Activated naive CD8-positive, alpha-beta T cell treated with anti-CD3 and anti-CD28 coated beads, Interleukin-2, amount 10 ng/mL, durations not matched to agents 7 days and 5 days (primary cell): ENCODE measurements around the gene SCAPER. TPM values are rescaled to one million over a fixed set of nuclear protein-coding genes. Genes with fewer than 3 reads are reported as not detected.

ENCODE experiments used
- ATAC-seq: fragments of 150-1000 bp; cut with Tn5 transposase; one replicate; pipeline ENCODE4 v1.10.0; 2021; ENCODE audit warnings: low read depth, moderate library complexity
- POLR2A ChIA-PET: fragments of 350-600 bp; sonication (Branson Sonifier 250); formaldehyde crosslinking; loops from one replicate; lab custom pipeline; 2021; ENCODE audit warnings: antibody characterized with exemption; lab: Charles Lee
- DNase-seq: peaks from one replicate; pipeline ENCODE4 v3.0.0; 2021
- H3K27ac Mint-ChIP-seq: one replicate; pipeline ENCODE4 v1.8.0; 2022; ENCODE audit warnings: mild to moderate bottlenecking, mixed read lengths
- H3K27me3 Mint-ChIP-seq: one replicate; pipeline ENCODE4 v1.8.0; 2022; ENCODE audit warnings: mild to moderate bottlenecking, moderate library complexity, mixed read lengths
- H3K36me3 Mint-ChIP-seq: one replicate; pipeline ENCODE4 v1.8.0; 2021; ENCODE audit warnings: mild to moderate bottlenecking, mixed read lengths
- H3K4me1 Mint-ChIP-seq: one replicate; pipeline ENCODE4 v1.8.0; 2021; ENCODE audit warnings: mixed read lengths
- H3K4me3 Mint-ChIP-seq: one replicate; pipeline ENCODE4 v1.8.0; 2022; ENCODE audit warnings: mild to moderate bottlenecking, moderate library complexity, mixed read lengths
- H3K9me3 Mint-ChIP-seq: one replicate; pipeline ENCODE4 v1.8.0; 2021; ENCODE audit warnings: mixed read lengths
- total RNA-seq, 2 experiments: library from RNA; stranded (reverse); gene quantifications; one replicate each; pipeline ENCODE4 v1.2.3, GENCODE V29; 2021

Gene SCAPER
- total RNA-seq, 2 experiments from 2014 or later: 38.0 to 44.8 TPM

DNA sequence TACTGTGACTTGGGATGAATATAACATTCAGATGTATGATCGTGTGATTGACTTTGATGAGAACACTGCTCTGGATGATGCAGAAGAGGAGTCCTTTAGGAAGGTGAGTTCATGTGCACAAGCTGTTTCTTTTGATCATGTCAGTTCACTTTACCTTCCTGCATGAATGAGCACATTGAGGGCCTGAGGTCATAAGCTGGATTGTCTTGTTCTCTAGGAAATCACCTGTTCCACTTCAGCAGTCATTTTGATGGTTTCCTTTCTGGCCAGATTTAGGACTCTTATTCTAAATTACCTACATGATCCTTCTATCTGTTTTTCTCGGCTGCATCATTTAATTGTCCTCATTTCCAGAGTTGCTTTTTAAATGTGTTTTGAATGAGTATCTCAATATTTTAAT is 30.5 kb upstream of the SCAPER start:
- Mint-ChIP-seq H3K27ac (peak overlapping the region; percentile 18), H3K36me3 (peaks cover 24% of the 10 kb centered on the region), H3K4me1 (peaks cover 32% of the 10 kb centered on the region), H3K9me3 (no peaks in the 10 kb centered on the region), H3K27me3 (no peaks in the 10 kb centered on the region), H3K4me3 (peak overlapping the region; percentile 44)
- POLR2A ChIA-PET: interaction anchor here (0.6 to 1.5 kb wide), 3 partner anchors 30 to 486 kb away, joined by 3 to 4 read pairs (median 3); partner anchors contain the start of gene PSTPIP1
- ATAC-seq (no peak), DNase-seq (no peak)

DNA sequence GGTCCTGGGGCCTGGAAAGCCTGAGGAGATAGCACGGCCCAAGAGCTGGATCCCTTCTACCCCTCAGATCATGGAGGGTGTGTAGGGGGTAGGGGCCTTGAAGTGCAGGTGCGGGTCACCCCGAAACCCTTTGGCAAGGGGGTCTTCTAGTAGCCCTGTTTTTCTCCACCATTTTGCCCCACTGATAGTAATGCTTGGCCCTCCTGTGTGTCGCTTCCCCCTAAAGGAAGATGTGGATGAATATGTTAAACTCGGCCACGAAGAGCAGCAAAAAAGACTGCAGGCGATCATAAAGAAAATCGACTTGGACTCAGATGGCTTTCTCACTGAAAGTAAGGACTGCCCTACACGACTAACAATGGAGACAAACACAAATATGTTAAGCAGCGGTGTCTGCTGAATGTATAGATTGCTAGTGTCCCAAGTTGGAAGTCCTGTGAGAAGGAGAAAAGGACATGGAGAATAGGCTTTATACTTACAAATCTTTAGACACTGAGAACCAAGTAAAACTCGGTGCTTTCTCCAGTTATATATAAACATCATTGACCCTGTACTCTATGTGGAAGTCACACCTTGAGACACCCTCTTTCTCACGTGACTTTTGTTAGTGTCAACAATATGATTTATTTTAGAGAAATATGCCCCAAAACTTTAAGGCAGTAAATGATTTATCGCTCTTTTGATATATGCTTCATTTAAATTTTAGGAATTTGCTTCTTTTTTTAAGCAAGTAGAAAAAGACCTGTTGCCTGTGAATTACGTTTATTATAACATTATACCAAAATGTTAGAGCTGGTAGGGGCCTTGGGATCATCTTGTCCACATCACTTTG is 27.2 kb upstream of the SCAPER start:
- Mint-ChIP-seq H3K27ac (peak overlapping the region; percentile 90), H3K27me3 (no peaks in the 10 kb centered on the region), H3K4me3 (peak overlapping the region; percentile 91), H3K36me3 (peaks cover 22% of the 10 kb centered on the region), H3K4me1 (peaks cover 30% of the 10 kb centered on the region), H3K9me3 (no peaks in the 10 kb centered on the region)
- POLR2A ChIA-PET: interaction anchor here (1.0 to 1.9 kb wide), 4 partner anchors 27 to 81 kb away, joined by 4 to 15 read pairs (median 8); partner anchors contain the start of genes PSTPIP1 and SCAPER
- ATAC-seq (peak; percentile 0), DNase-seq (no peak)

DNA sequence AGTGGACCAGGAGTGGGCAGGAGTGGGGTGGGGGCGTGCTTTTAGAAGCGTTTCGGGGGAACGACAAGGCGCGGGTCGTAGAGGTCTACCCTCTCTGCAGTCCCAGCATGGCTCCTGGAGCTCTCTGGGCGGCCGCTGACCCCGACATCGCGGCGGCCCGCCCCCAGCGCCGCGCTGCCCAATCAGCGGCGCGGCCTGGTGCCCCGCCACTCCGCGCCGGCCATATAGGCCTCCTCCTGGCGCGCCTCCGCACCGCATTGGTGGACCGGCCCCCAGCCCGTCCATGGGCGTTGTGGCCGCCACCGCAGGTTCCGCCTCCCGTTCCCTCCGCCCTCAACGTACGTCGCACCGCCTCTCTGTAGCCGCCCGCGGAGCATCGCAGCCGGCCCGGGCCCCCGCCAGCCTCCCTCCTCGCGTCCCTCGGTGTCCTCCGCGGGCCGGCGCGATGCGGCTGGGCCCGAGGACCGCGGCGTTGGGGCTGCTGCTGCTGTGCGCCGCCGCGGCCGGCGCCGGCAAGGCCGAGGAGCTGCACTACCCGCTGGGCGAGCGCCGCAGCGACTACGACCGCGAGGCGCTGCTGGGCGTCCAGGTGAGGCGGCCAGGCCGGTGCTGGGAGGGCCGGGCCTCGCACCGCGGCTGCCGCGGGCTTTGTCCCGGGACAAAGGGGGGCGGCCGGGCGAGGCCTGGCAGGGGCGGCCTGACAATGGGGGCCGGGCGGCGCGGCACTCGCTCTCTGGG is 26.4 kb upstream of the SCAPER start, which contains the start of gene RCN2:
RCN2 (plus strand) TSS at position 353 of the 738 bp plus-strand sequence; CDS start at position 446, 93 bp downstream.
- peaks cover 28% of the 10 kb centered on the region for H3K4me1 Mint-ChIP-seq
- peaks cover 16% of the 10 kb centered on the region for H3K36me3 Mint-ChIP-seq
- peak within 1 kb of the TSS; percentile 91 for H3K4me3 Mint-ChIP-seq
- H3K9me3 Mint-ChIP-seq: no peaks in the 10 kb centered on the region
- DNase-seq: peak; percentile 95
- no peaks in the 10 kb centered on the region for H3K27me3 Mint-ChIP-seq
- POLR2A ChIA-PET: interaction anchor here (0.6 to 1.9 kb wide), 11 partner anchors 10 to 82 kb away, joined by 3 to 15 read pairs (median 4); partner anchors contain the start of genes PSTPIP1 and SCAPER
- peak within 1 kb of the TSS; percentile 90 for H3K27ac Mint-ChIP-seq
- peak; percentile 99 for ATAC-seq

DNA sequence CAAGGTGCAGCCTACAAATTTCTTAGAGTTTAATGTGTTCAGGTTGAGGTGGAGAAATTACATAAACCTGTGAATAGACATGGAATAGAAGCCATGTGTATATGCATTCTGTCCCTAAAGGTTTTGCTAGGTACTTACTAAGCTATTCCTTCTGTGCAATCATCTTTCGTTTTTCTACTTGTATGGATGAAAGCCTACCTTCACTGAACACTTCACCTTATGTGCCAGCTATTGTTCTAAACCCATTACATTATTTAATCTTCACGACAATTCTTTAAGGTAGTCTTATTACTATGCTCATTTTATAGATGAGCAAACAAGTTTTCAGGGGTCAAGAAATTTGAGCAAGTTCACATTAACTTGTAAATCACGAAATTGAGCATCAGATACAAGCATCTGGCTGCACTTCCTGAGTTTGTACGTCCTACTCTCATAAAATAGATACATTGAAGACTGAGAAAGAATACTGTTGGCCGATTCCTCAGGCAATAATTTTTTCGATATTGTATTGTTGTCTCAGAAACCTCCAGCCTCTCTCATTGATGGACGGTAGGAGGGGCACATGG is 25.8 kb upstream of the SCAPER start:
- H3K27ac Mint-ChIP-seq: peak overlapping the region; percentile 79
- DNase-seq (no peak), ATAC-seq (no peak)
- H3K27me3 Mint-ChIP-seq: peaks cover 3% of the 10 kb centered on the region
- H3K4me1 Mint-ChIP-seq: peaks cover 28% of the 10 kb centered on the region
- H3K36me3 Mint-ChIP-seq: peaks cover 14% of the 10 kb centered on the region
- no peaks in the 10 kb centered on the region for H3K9me3 Mint-ChIP-seq
- H3K4me3 Mint-ChIP-seq: peak overlapping the region; percentile 91
- POLR2A ChIA-PET: interaction anchor here (0.6 to 1.9 kb wide), 12 partner anchors 9 to 640 kb away, joined by 3 to 15 read pairs (median 4); partner anchors contain the start of genes PSTPIP1 and SCAPER

DNA sequence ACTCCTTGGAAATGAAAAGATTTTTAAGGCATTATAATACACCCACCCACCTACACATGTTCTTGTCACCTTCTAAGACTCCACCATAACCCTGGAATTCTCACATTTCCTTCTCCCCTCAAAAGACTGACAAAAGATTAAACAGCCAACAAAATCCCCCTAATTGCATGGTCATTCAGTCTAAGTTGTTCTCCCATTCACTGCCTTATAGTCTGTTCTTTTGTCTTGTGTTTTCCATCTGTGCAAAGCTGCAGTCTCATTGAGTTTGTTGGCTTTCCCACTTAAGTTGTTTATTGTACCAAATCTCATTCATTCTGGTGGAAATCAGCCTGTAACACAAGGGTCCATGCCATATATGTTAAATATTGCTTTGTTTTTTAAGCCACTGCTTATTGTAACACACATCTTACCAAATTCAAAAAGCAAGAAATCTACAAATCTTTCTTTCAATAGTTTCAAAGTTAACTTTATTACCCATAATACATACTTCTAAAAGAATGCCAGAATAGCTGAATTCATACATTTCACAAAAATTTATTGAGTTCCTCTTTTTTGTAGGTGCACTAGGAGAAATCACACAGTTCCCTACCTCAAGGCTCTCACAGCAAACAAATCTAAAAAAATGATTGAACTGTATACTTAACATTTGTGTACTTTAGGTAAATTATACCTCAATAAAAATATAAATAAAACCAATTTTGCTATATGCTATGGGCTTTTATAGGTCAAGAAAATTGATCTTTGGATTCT is 24.0 kb upstream of the SCAPER start:
- peaks cover 4% of the 10 kb centered on the region for H3K36me3 Mint-ChIP-seq
- H3K9me3 Mint-ChIP-seq: no peaks in the 10 kb centered on the region
- ATAC-seq (no peak), DNase-seq (no peak)
- POLR2A ChIA-PET: no interaction called here
- H3K27me3 Mint-ChIP-seq: peaks cover 10% of the 10 kb centered on the region
- no peak overlapping the region for H3K4me3 Mint-ChIP-seq
- peaks cover 14% of the 10 kb centered on the region for H3K4me1 Mint-ChIP-seq
- H3K27ac Mint-ChIP-seq: no peak overlapping the region

DNA sequence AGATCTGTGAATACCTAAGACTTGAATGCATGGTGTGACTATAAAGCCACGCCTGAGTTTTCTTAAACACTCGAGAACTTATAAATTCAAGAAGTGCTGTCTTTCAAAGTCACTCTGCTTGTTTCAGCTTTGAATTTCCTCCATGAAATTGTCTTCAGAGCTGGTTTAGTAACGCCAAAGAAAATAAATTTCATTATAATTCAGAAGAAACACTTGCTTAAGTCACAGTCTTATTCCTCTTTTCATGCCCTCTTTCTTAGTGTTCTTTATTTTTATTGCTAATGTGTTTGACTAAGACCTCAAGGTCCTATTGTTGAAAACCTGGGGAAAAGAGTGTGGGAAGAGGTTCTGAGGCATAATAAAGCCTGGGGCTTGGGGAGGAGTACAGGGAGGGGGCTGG is 23.1 kb upstream of the SCAPER start:
- no peak for ATAC-seq
- POLR2A ChIA-PET: no interaction called here
- no peaks in the 10 kb centered on the region for H3K9me3 Mint-ChIP-seq
- no peak overlapping the region for H3K4me3 Mint-ChIP-seq
- no peak for DNase-seq
- peaks cover 2% of the 10 kb centered on the region for H3K36me3 Mint-ChIP-seq
- peaks cover 17% of the 10 kb centered on the region for H3K27me3 Mint-ChIP-seq
- no peak overlapping the region for H3K27ac Mint-ChIP-seq
- peaks cover 11% of the 10 kb centered on the region for H3K4me1 Mint-ChIP-seq

DNA sequence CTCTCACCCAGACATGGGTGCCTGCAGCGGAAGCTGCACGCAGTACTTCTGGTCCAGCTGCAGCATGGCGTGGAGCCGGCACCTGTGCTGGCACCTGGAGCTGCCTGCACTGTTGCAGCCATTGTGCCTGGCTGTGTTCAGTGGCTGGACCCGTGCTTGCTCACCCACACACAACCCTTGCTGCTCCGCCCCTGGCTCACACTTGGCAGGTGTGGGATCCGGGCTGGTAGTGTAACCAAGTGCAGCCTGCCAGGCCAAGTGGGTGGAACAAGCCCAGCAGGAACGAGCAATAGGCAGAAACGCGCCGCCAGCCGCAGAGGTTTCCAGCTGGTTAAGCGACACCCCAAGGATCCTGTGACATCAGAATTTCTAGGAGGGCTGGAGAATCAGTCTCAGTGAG is 11.2 kb upstream of the SCAPER start:
- Mint-ChIP-seq H3K27me3 (peaks cover 30% of the 10 kb centered on the region), H3K9me3 (no peaks in the 10 kb centered on the region), H3K4me1 (peaks cover 6% of the 10 kb centered on the region), H3K27ac (no peak overlapping the region), H3K36me3 (no peaks in the 10 kb centered on the region), H3K4me3 (no peak overlapping the region)
- POLR2A ChIA-PET: interaction anchor here (1.0 kb wide), 1 partner anchor 11 kb away, joined by 3 read pairs; the partner anchor contains the start of gene SCAPER
- ATAC-seq (no peak), DNase-seq (no peak)

DNA sequence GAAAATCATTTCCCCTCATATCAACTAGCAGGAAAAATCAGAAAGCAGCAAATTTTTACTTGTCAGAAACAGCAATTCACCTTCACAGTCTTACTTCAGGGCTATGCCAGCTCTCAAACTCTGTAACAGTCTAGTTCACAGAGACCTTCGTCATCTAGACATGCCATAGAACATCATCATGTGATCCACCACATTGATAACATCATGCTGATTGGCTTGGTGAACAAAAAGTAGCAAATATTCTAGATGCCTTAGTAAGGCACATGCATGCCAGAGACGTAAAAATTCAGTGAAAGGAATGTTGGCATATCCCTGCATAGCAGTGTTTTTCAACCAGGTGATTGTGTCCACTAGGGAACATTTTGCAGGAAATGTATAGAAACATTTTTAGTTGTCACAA is 8.6 kb upstream of the SCAPER start:
- peaks cover 6% of the 10 kb centered on the region for H3K4me1 Mint-ChIP-seq

DNA sequence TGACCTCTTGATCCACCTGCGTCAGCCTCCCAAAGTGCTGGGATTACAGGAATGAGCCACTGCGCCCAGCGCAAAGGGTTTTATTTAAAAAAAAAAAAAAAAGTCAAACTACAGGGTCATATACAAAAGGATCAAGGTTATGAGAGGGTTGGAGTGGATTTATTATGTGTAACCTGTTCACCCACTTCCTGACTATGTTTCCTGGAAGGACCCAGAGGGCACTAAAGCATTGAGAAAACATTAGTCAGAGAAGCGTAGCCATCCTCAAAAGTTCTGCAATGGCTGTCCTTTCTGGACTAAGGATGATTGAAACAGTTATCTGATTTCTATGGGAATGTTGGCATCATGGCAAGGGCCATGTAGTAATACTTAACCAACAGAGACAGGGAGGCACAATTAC is 7.3 kb upstream of the SCAPER start:
- H3K4me1 Mint-ChIP-seq: peaks cover 6% of the 10 kb centered on the region
- H3K27me3 Mint-ChIP-seq: peaks cover 17% of the 10 kb centered on the region

More for the DNA sequence above, 8.6 kb upstream of the SCAPER start:
- DNase-seq: no peak
- POLR2A ChIA-PET: no interaction called here
- H3K27me3 Mint-ChIP-seq: peaks cover 21% of the 10 kb centered on the region
- no peaks in the 10 kb centered on the region for H3K9me3 Mint-ChIP-seq
- ATAC-seq: no peak
- no peak overlapping the region for H3K4me3 Mint-ChIP-seq
- no peak overlapping the region for H3K27ac Mint-ChIP-seq
- no peaks in the 10 kb centered on the region for H3K36me3 Mint-ChIP-seq

DNA sequence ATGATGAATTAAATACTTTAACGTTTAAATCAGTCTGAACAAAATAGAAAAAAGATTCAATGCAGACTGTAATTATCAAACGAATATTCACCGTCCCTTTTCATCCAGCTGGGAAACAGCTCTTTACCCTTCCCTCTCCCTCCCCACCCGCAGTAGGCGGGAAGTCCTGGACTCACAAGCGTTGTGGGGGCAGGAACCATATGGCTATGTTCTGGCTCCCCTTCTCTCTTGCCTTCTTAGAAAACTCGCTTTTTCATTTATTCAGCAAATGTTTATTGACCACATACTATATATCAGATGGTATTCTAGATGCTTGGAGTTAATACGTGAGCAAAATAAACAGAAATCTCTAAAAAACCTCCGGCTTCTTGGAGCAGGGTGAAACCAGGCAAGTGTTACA is 715 bp upstream of the SCAPER start:
- POLR2A ChIA-PET: interaction anchor here (1.0 to 3.5 kb wide), 3 partner anchors 10 to 29 kb away, joined by 3 to 15 read pairs (median 3); partner anchors contain the start of gene RCN2
- Mint-ChIP-seq H3K27me3 (no peaks in the 10 kb centered on the region), H3K4me3 (peak overlapping the region; percentile 89), H3K36me3 (peaks cover 5% of the 10 kb centered on the region), H3K9me3 (no peaks in the 10 kb centered on the region), H3K4me1 (peaks cover 28% of the 10 kb centered on the region), H3K27ac (peak overlapping the region; percentile 17)
- DNase-seq (no peak), ATAC-seq (no peak)

More for the DNA sequence above, 7.3 kb upstream of the SCAPER start:
- POLR2A ChIA-PET: no interaction called here
- Mint-ChIP-seq H3K36me3 (no peaks in the 10 kb centered on the region), H3K4me3 (no peak overlapping the region), H3K27ac (no peak overlapping the region), H3K9me3 (no peaks in the 10 kb centered on the region)
- no peak for ATAC-seq
- DNase-seq: no peak

DNA sequence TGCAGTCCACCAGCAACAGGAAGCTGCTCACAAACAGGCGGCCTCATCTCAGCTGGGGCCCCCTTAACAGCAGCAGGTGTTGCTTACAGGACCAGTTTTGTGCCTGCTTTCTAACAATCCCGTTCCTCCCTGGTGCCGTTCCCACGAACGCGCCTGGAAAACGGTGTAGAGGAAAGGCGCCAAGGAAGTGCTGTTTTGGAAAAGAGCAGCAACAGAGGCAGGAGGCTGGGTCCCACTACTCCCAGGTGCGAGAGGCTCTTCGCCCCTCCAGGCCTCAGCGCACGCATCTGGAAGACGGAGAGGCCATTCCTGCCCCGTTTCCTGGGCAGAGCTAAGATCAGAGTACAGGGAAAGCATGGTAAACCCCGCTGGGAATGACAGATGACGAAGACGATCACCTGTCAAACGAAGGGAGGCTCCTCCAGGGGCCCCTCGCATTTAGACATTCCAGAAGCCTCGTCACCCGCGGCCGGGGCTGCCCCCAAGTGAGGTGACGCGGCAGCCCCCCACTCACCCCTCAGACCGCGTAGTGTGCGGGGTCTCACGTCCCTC is 603 bp downstream of the SCAPER start:
- H3K4me1 Mint-ChIP-seq: peaks cover 28% of the 10 kb centered on the region
- no peaks in the 10 kb centered on the region for H3K9me3 Mint-ChIP-seq
- H3K36me3 Mint-ChIP-seq: peaks cover 9% of the 10 kb centered on the region
- POLR2A ChIA-PET: interaction anchor here (0.6 to 3.5 kb wide), 4 partner anchors 11 to 1262 kb away, joined by 3 to 15 read pairs (median 3); partner anchors contain the start of gene RCN2
- ATAC-seq: peak; percentile 2
- peak; percentile 49 for DNase-seq
- peak overlapping the region; percentile 86 for H3K27ac Mint-ChIP-seq
- no peaks in the 10 kb centered on the region for H3K27me3 Mint-ChIP-seq
- H3K4me3 Mint-ChIP-seq: peak overlapping the region; percentile 89

DNA sequence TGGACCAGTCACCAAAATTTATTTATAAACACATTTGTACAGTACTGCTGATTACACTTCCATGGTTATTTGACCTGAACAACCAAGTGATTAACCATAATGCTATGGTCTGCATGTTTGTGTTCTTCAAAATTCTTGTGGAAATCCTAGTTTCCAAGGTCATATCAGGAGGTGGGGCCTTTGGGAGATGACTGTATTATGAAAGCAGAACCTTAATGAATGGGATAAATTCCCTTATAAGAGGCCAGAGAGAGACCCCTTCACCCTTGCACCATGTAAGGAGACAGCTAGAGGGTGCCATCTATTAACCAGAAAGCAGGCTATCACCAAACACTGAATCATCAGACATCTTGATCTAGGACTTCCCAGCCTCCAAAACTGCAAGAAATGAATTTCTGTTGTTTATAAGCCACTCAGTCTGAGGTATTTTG is 1.9 kb downstream of the SCAPER start:
- Mint-ChIP-seq H3K27ac (peak overlapping the region; percentile 47), H3K27me3 (no peaks in the 10 kb centered on the region), H3K9me3 (no peaks in the 10 kb centered on the region), H3K4me3 (peak overlapping the region; percentile 89), H3K4me1 (peaks cover 30% of the 10 kb centered on the region), H3K36me3 (peaks cover 18% of the 10 kb centered on the region)
- DNase-seq: no peak
- POLR2A ChIA-PET: interaction anchor here (1.5 to 3.5 kb wide), 2 partner anchors 28 to 92 kb away, joined by 3 to 15 read pairs; partner anchors contain the start of gene RCN2
- peak; percentile 28 for ATAC-seq
